GM23338 (cell line): ENCODE measurements around the gene FGGY. TPM values are rescaled to one million over a fixed set of nuclear protein-coding genes. Genes with fewer than 3 reads are reported as not detected.

Experiments used
- ATAC-seq: fragments of 200-7000 bp; cut with Tn5 transposase; 3 replicates; pipeline ENCODE4 v1.9.1; 2020
- DNase-seq: peaks from one replicate; pipeline ENCODE4 v3.0.0-alpha.2; 2015; ENCODE audit warnings: low spot score
- H2AFZ ChIP-seq: fragments of 200-600 bp; sonication (generic); 2 replicates; pipeline ENCODE4 v1.8.0; 2016; ENCODE audit warnings: antibody characterized with exemption, mild to moderate bottlenecking, moderate library complexity
- H3F3A ChIP-seq: fragments of 200-600 bp; sonication (generic); replicated peaks from 2 replicates; pipeline ENCODE4 v1.8.0; 2017; ENCODE audit warnings: antibody characterized with exemption, mixed run types, low read depth
- H3K27ac ChIP-seq: fragments of 200-600 bp; sonication (generic); 2 replicates; pipeline ENCODE4 v1.6.1; 2016; ENCODE audit warnings: low read depth
- H3K27me3 ChIP-seq: fragments of 200-600 bp; sonication (generic); 2 replicates; pipeline ENCODE4 v1.8.0; 2016; ENCODE audit warnings: mild to moderate bottlenecking, mixed run types, moderate library complexity; ENCODE audit not compliant: insufficient read depth
- H3K36me3 ChIP-seq: fragments of 200-600 bp; sonication (generic); 2 replicates; pipeline ENCODE4 v1.8.0; 2016; ENCODE audit warnings: mild to moderate bottlenecking; ENCODE audit not compliant: insufficient read depth
- H3K4me1 ChIP-seq: fragments of 200-600 bp; sonication (generic); 2 replicates; pipeline ENCODE4 v1.8.0; 2016; ENCODE audit warnings: mild to moderate bottlenecking, moderate library complexity; ENCODE audit not compliant: insufficient read depth
- H3K4me2 ChIP-seq: fragments of 200-600 bp; sonication (generic); 2 replicates; pipeline ENCODE4 v1.7.1; 2017; ENCODE audit warnings: mixed run types
- H3K4me3 ChIP-seq: fragments of 200-600 bp; sonication (generic); 2 replicates; pipeline ENCODE4 v1.6.1; 2016; ENCODE audit warnings: mixed run types
- H3K79me2 ChIP-seq: fragments of 200-600 bp; sonication (generic); replicated peaks from 2 replicates; pipeline ENCODE4 v1.8.0; 2017; ENCODE audit warnings: mild to moderate bottlenecking; ENCODE audit not compliant: insufficient read depth
- H3K9me2 ChIP-seq: fragments of 200-600 bp; sonication (generic); 2 replicates; pipeline ENCODE4 v1.8.0; 2017; ENCODE audit not compliant: insufficient read depth
- H4K20me1 ChIP-seq: fragments of 200-600 bp; sonication (generic); replicated peaks from 2 replicates; pipeline ENCODE4 v1.8.0; 2017; ENCODE audit warnings: mild to moderate bottlenecking; ENCODE audit not compliant: insufficient read depth
- H3K27ac Mint-ChIP-seq: 2 replicates; pipeline ENCODE4 v1.8.0; 2020; ENCODE audit warnings: inconsistent platforms, mild to moderate bottlenecking, moderate library complexity, mixed read lengths
- H3K27me3 Mint-ChIP-seq: 3 replicates; pipeline ENCODE4 v1.8.0; 2022; ENCODE audit warnings: low read depth, mild to moderate bottlenecking, moderate library complexity, mixed read lengths, inconsistent platforms; ENCODE audit not compliant: insufficient read depth, poor library complexity
- H3K36me3 Mint-ChIP-seq: 3 replicates; pipeline ENCODE4 v1.8.0; 2021; ENCODE audit warnings: low read depth, mild to moderate bottlenecking, inconsistent platforms, moderate library complexity, mixed read lengths
- H3K4me1 Mint-ChIP-seq: 3 replicates; pipeline ENCODE4 v1.8.0; 2020; ENCODE audit warnings: mild to moderate bottlenecking, inconsistent platforms, mixed read lengths
- H3K4me3 Mint-ChIP-seq: 3 replicates; pipeline ENCODE4 v1.8.0; 2021; ENCODE audit warnings: moderate library complexity, mild to moderate bottlenecking, inconsistent platforms, mixed read lengths
- H3K9me3 Mint-ChIP-seq: 3 replicates; pipeline ENCODE4 v1.8.0; 2020; ENCODE audit warnings: moderate library complexity, mild to moderate bottlenecking, inconsistent platforms, mixed read lengths
- CTCF ChIP-seq, 2 experiments: fragments of 200-600 bp in 1 of 2; sonication (generic) in 1 of 2; conservative IDR thresholded peaks; 2 replicates each; pipeline versions ENCODE4 v1.5.1 to v1.6.1; 2016 to 2017; ENCODE audit warnings: antibody characterized with exemption in 2 of 2, low read depth in 2 of 2, mild to moderate bottlenecking in 2 of 2, moderate library complexity in 1 of 2
- JUNB ChIP-seq: IDR thresholded peaks from one replicate; pipeline ENCODE4 v1.6.1; 2016; ENCODE audit warnings: antibody characterized with exemption; ENCODE audit not compliant: unreplicated experiment
- REST ChIP-seq: IDR thresholded peaks from one replicate; pipeline ENCODE4 v1.6.1; 2018; ENCODE audit warnings: antibody characterized with exemption; ENCODE audit not compliant: unreplicated experiment
- STAT1 ChIP-seq: IDR thresholded peaks from one replicate; pipeline ENCODE4 v1.6.1; 2016; ENCODE audit warnings: antibody characterized with exemption; ENCODE audit not compliant: unreplicated experiment
- ZNF114 ChIP-seq: fragments of 250-450 bp; sonication (Bioruptor Pico); IDR thresholded peaks from 2 replicates; pipeline ENCODE4 v1.5.0; 2020; ENCODE audit warnings: mild to moderate bottlenecking, moderate library complexity
- ZNF331 ChIP-seq: fragments of 250-450 bp; sonication (Bioruptor Pico); IDR thresholded peaks from 2 replicates; pipeline ENCODE4 v1.5.0; 2020; ENCODE audit warnings: low read depth, mild to moderate bottlenecking, moderate library complexity
- polyA plus RNA-seq: library from polyadenylated mRNA; unstranded; fragments of >200 nt; fragmentation: Nextera tagmentation; extraction: Ambion mirVana; gene quantifications from 2 replicates; pipeline ENCODE4 v1.2.1, GENCODE V29; 2016
- total RNA-seq: library from RNA; depleted of rRNA; stranded (reverse); fragments of >200 nt; shearing (Covaris generic); gene quantifications from 2 replicates; pipeline ENCODE4 v1.2.3, GENCODE V29; 2014

FGGY gene
- total and polyA plus RNA-seq, 2 experiments from 2014 or later, result 10.9 to 21.4 TPM

GRCh38 chr1:59438058-59438560 is 141.2 kb downstream of the FGGY start (continued):
- TF ChIP-seq CTCF (conservative IDR thresholded peaks at IDR 0.05; ENCODE audit: low read depth in 2 of 2) (no peak), ZNF114 (CRISPR knock-in tag) (no peak)

DNA sequence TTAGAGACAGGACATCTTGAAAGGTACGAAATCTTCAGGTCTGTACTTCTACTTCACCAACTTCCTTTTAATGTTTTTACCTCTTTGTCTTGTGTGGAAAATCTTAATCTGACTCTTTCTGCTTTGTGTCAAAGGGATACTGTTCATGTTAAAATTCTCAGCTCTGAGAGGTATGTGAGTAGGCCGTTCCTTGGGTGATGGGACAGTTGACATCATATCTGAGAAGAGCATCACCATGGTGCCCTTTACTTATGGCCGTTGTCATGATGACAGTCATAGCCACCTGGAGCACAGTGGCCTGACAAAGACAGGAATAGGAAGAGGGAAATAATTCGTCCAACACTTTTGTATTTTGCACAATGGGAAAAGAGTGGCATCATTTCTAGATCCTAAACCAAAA is 145.6 kb downstream of the FGGY start:
- Mint-ChIP-seq H3K36me3 (peaks cover 10% of the 10 kb centered on the region; the same call in 2 of the 3 replicates), H3K4me3 (no peak overlapping the region), H3K27me3 (peaks cover 4% of the 10 kb centered on the region), H3K4me1 (peaks cover 39% of the 10 kb centered on the region), H3K27ac (no peak overlapping the region), H3K9me3 (peaks cover 16% of the 10 kb centered on the region; the same call in 2 of the 3 replicates)
- TF ChIP-seq ZNF331 (CRISPR knock-in tag) (no peak), STAT1 (no peak), CTCF (conservative IDR thresholded peaks at IDR 0.05; ENCODE audit: low read depth in 2 of 2) (no peak), JUNB (no peak), REST (no peak)
- DNase-seq, result no peak
- H3K4me3 ChIP-seq, result no peak overlapping the region
- peaks cover 21% of the 10 kb centered on the region for H3K4me1 ChIP-seq
- ATAC-seq, result no peak
- H3F3A ChIP-seq, result no peaks in the 10 kb centered on the region
- H3K79me2 ChIP-seq, result no peaks in the 10 kb centered on the region
- H4K20me1 ChIP-seq, result no peaks in the 10 kb centered on the region
- no peak overlapping the region for H3K27ac ChIP-seq
- no peak overlapping the region for H3K4me2 ChIP-seq
- H3K36me3 ChIP-seq, result no peaks in the 10 kb centered on the region
- no peak overlapping the region for H2AFZ ChIP-seq
- H3K9me2 ChIP-seq, result peaks cover 5% of the 10 kb centered on the region; the same call in 1 of the 2 replicates
- no peaks in the 10 kb centered on the region for H3K27me3 ChIP-seq
